Measurements from ENCODE around the gene PTPN9.

- TF ChIP-seq, protein P1, sequence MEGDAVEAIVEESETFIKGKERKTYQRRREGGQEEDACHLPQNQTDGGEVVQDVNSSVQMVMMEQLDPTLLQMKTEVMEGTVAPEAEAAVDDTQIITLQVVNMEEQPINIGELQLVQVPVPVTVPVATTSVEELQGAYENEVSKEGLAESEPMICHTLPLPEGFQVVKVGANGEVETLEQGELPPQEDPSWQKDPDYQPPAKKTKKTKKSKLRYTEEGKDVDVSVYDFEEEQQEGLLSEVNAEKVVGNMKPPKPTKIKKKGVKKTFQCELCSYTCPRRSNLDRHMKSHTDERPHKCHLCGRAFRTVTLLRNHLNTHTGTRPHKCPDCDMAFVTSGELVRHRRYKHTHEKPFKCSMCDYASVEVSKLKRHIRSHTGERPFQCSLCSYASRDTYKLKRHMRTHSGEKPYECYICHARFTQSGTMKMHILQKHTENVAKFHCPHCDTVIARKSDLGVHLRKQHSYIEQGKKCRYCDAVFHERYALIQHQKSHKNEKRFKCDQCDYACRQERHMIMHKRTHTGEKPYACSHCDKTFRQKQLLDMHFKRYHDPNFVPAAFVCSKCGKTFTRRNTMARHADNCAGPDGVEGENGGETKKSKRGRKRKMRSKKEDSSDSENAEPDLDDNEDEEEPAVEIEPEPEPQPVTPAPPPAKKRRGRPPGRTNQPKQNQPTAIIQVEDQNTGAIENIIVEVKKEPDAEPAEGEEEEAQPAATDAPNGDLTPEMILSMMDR (conservative IDR thresholded peaks at IDR 0.05; ENCODE audit: low read depth, low read length), result no peak
- TF ChIP-seq EZH2 (IDR thresholded peaks at IDR 0.05; ENCODE audit: borderline replicate concordance, low read depth, low read length, poor library complexity, severe bottlenecking), result no peak
These were observed 27.9 kb upstream of the PTPN9 start for GRCh38 chr15:75606711-75607699.
